Neutrophil (primary cell): ENCODE results near the gene YLPM1.

ENCODE experiments used
- H3K27ac ChIP-seq: fragments of 200-600 bp; sonication (generic); 2 replicates; pipeline ENCODE4 v1.5.1; 2016; ENCODE audit warnings: mild to moderate bottlenecking, moderate library complexity
- H3K27me3 ChIP-seq: fragments of 200-600 bp; sonication (generic); 2 replicates; pipeline ENCODE4 v1.6.0; 2016; ENCODE audit warnings: mild to moderate bottlenecking
- H3K36me3 ChIP-seq: fragments of 200-600 bp; sonication (generic); 2 replicates; pipeline ENCODE4 v1.5.1; 2017
- H3K4me1 ChIP-seq, 2 experiments: fragments of 200-600 bp in 1 of 2; sonication (generic) in 1 of 2; 1 replicate in 1 of 2; 2 replicates in 1 of 2; pipeline versions ENCODE4 v1.5.1 to v1.6.1; 2013 to 2016; ENCODE audit warnings: low read depth in 1 of 2, low read length in 1 of 2, mild to moderate bottlenecking in 1 of 2, moderate library complexity in 1 of 2; ENCODE audit not compliant: control insufficient read depth in 1 of 2, insufficient read depth in 1 of 2
- H3K4me3 ChIP-seq, 2 experiments: fragments of 200-600 bp in 1 of 2; sonication (generic) in 1 of 2; 1 replicate in 1 of 2; 2 replicates in 1 of 2; pipeline ENCODE4 v1.5.1; 2013 to 2016; ENCODE audit warnings: low read depth in 1 of 2, low read length in 1 of 2, mild to moderate bottlenecking in 1 of 2, moderate library complexity in 1 of 2
- H3K9me3 ChIP-seq: fragments of 200-600 bp; sonication (generic); 2 replicates; pipeline ENCODE4 v1.5.1; 2016
- CTCF ChIP-seq: fragments of 200-600 bp; sonication (generic); IDR thresholded peaks from 2 replicates; pipeline ENCODE4 v1.5.1; 2016; ENCODE audit warnings: antibody characterized with exemption

Gene YLPM1

GRCh38 chr14:74859757-74860552, 96.8 kb downstream of the YLPM1 start:
- TF ChIP-seq CTCF: no peak

GRCh38 chr14:74860899-74861733, 98.0 kb downstream of the YLPM1 start:
- H3K4me1 ChIP-seq: peaks cover 14 to 17% of the 10 kb centered on the region in 2 experiments
- no peaks in the 10 kb centered on the region for H3K9me3 ChIP-seq
- no peak overlapping the region for H3K4me3 ChIP-seq
- TF ChIP-seq CTCF: peak; percentile 77
- H3K27me3 ChIP-seq: no peaks in the 10 kb centered on the region
- no peak overlapping the region for H3K27ac ChIP-seq
- H3K36me3 ChIP-seq: no peaks in the 10 kb centered on the region

More at GRCh38 chr14:74859757-74860552, 96.8 kb downstream of the YLPM1 start:
- H3K36me3 ChIP-seq: no peaks in the 10 kb centered on the region
- H3K4me1 ChIP-seq: peaks cover 17 to 22% of the 10 kb centered on the region in 2 experiments
- no peak overlapping the region for H3K27ac ChIP-seq
- H3K27me3 ChIP-seq: peaks cover 9% of the 10 kb centered on the region
- H3K9me3 ChIP-seq: no peaks in the 10 kb centered on the region
- H3K4me3 ChIP-seq: no peak overlapping the region

GRCh38 chr14:74861734-74862090, 98.6 kb downstream of the YLPM1 start:
- no peak for TF ChIP-seq CTCF
- Histone ChIP-seq H3K9me3 (no peaks in the 10 kb centered on the region), H3K4me3 (no peak overlapping the region), H3K27ac (no peak overlapping the region), H3K36me3 (no peaks in the 10 kb centered on the region), H3K4me1 (peaks cover 8 to 11% of the 10 kb centered on the region in 2 experiments), H3K27me3 (no peaks in the 10 kb centered on the region)

GRCh38 chr14:74863274-74863673, 100.2 kb downstream of the YLPM1 start:
- no peaks in the 10 kb centered on the region for H3K9me3 ChIP-seq
- H3K36me3 ChIP-seq: no peaks in the 10 kb centered on the region
- H3K27me3 ChIP-seq: peaks cover 8% of the 10 kb centered on the region
- H3K4me1 ChIP-seq: peaks cover 7 to 9% of the 10 kb centered on the region in 2 experiments
- no peak overlapping the region for H3K27ac ChIP-seq
- no peak for TF ChIP-seq CTCF
- H3K4me3 ChIP-seq: no peak overlapping the region

DNA sequence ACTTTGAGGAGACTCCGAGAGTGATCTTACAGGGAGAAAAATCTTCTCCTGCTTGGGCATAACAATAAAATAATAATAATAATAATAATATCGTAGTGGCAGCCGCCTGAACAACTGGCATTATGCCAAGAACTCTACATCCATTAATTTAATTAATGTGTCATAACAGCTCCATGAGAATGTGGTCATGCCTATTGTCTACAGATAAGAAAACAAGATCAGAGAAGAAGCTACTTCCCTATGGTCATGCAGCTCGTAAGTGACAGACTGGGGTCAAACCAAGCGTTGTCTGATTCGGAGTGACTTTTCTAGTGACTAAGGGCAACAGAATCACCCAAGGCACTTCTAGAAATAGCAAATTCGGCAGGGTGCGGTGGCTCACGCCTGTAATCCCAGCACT, 101.1 kb downstream of the YLPM1 start:
- Histone ChIP-seq H3K27ac (no peak overlapping the region), H3K36me3 (no peaks in the 10 kb centered on the region), H3K4me3 (no peak overlapping the region)

More for the DNA sequence above, 101.1 kb downstream of the YLPM1 start:
- H3K4me1 ChIP-seq: peaks cover 7 to 9% of the 10 kb centered on the region in 2 experiments
- H3K9me3 ChIP-seq: no peaks in the 10 kb centered on the region
- H3K27me3 ChIP-seq: peaks cover 8% of the 10 kb centered on the region
- no peak for TF ChIP-seq CTCF
